DLD1 (cell line): ENCODE measurements around the gene VDAC2.

ENCODE experiments used
- in situ Hi-C: cut with HindIII; loops from 2 replicates; pipeline ENCODE4 v1.10.0; 2017; ENCODE audit warnings: low sequenced_read_pairs

The VDAC2 gene

GRCh38 chr10:75228834-75229233, 18.2 kb downstream of the VDAC2 start:
- in situ Hi-C loops = no loop called here

- in situ Hi-C loops = no loop called here
Observed at GRCh38 chr10:75229971-75230370, 19.4 kb downstream of the VDAC2 start.

- in situ Hi-C loops = no loop called here
Observed at GRCh38 chr10:75230600-75231038, 20.0 kb downstream of the VDAC2 start.

- in situ Hi-C loops = no loop called here
Observed at GRCh38 chr10:75231672-75232581, 21.3 kb downstream of the VDAC2 start.

DNA sequence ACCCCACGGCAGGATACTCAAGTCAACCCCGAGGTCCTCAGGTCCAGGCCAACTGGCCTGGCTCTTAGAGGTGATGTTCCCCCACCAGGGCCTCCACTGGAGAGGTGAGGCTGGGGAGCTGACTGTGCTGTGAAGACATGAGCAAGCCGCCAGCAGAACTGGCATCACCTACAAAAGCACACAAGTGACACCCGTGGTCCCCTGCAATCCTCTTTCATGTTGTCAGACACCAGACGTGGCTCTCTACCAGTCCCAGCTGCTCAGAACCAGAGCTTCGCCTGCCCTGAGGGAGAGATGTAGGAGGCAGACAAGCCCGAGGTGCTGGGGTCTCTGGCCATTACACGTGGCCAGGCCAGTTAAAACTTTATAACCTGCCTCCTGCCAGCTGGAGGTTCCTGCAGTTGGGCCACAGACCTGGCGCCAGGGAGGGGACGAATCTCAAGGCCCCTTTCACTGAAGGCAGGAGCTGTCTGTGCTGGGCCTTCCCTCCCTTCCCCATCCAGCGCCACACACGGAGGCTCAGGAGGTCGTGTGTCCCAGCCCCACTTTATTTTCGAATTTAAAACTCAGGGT, 22.9 kb downstream of the VDAC2 start:
- in situ Hi-C loops = no loop called here

DNA sequence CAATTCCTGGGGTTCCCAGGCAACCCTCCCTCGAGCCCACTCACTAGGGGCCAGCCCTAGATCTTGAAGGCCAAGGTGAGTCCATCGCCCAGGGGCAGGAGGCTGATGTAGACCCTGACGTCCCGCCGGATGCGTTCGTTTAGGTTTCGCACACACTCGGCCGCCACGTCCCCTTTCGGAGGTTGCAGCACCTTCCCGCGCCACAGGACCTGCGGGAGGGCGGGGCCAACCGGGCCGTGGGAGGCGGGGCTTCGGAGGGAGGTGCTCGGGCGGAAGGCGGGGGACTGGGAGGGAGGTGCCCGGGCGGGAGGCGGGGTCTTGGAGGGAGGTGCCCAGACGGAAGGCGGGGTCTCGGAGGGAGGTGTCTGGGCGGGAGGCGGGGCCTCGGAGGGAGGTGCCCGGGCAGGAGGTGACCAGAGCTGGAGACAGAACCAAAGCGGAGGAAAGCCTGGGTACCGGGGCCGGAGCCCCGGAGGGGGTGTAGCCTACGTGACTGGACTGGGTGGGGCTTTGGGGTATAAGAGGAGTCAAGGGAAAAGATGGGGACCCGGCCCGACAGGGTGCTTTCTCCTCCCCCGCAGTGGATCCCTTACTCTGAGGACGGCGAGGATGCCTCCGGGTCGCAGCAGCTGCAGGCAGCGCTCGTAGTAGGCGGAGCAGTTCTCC, 23.6 kb downstream of the VDAC2 start:
- in situ Hi-C loops = no loop called here

GRCh38 chr10:75234683-75235374, 24.2 kb downstream of the VDAC2 start:
- in situ Hi-C loops = no loop called here

GRCh38 chr10:75235375-75236177, 25.0 kb downstream of the VDAC2 start, which contains the start of gene COMTD1:
TSS of gene COMTD1 (minus strand) at chr10:75235957. CDS start at chr10:75235928, 29 bp downstream.
- in situ Hi-C loops = no loop called here

GRCh38 chr10:75236178-75236825, 25.7 kb downstream of the VDAC2 start:
- in situ Hi-C loops = no loop called here

- in situ Hi-C loops = no loop called here
Observed at GRCh38 chr10:75238182-75239095, 27.8 kb downstream of the VDAC2 start.

DNA sequence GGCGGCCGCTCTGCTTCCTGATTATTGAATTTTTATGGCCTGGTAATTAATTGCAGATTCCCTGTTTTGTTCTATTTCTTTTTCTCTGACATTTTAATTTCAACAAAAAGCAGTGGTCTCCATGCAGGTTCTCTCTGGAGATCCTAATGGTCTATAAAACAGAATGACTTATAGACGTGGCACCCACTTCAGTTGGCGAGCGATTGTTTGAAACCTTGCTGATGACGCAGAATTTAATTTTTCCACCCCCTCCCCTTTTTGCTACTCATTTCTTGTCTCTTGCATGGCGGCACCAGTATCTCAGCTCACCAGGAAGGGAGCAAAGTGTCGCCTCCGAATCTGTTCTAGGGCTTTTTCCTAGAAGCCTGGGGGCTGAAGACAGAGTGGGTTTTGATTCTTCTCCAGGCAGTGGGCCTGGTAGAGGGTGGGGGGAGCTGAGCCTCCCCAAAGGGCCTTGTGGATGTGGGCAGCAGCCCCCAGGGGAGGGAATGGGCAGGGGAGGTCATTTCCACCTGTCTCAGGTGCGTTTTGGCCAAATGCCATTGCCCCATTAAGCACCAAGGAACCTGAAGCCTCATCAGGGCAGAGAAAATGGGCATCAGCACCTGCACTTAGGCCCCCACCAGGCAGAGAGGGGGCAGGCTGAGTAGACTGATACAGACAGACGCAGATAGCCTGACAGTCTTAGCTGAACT, 28.6 kb downstream of the VDAC2 start:
- in situ Hi-C loops = no loop called here

GRCh38 chr10:75240329-75241076, 29.9 kb downstream of the VDAC2 start:
- in situ Hi-C loops = no loop called here

DNA sequence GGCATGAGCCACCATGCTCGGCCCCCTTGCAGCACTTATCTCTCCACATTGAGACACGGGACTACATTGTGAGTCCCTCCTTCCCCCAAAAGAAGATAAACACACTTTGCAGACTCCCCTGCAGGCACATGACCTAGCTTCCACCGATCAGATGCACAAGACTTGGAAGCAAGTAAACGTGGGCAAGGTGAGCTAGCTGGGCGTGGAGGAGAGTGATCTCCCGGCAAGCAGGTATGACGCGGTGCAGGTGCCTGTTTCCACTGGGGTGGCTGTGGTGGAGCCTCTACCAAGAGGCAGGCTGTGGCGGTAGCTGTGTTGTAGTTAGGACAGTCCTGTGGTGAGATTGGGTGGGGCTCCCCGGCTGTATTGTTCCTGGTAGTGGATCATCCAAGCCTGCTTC, 32.8 kb downstream of the VDAC2 start:
- in situ Hi-C loops = no loop called here

GRCh38 chr10:75244487-75245353, 34.1 kb downstream of the VDAC2 start:
- in situ Hi-C loops = no loop called here

- in situ Hi-C loops = no loop called here
Observed at GRCh38 chr10:75245354-75246250, 35.0 kb downstream of the VDAC2 start.
